ENCODE results near the gene SLC26A3. TPM values are rescaled to one million over a fixed set of nuclear protein-coding genes. Genes with fewer than 3 reads are reported as not detected.

Gene SLC26A3
- total RNA-seq, 4 donors from 2014 or later: 1.0 TPM; not detected in 3

DNA sequence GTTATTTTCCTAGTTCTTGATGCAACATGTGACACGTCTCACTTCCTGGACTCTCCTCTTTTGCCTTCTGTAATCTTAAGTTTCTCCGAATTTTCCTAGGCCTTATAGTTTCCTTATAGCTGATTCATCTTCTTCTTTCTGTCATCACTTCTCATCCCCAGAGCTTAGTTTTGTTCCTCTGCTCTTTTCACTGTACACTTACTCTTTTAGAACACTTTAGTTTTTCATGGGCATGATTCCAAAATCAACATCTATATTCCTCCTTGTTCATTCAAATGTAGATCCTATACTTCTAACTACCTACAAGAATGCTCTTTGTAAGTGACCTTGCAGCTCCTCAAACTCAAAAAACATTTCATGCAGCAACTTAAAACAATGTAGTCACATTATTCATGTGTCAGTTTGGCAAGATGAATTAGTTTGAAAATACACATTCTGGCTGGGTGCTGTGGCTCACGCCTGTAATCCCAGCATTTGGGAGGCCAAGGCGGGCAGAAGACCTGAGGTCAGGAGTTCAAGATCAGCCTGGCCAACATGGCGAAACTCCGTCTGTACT lies 13.1 kb upstream of the SLC26A3 start:
- TF ChIP-seq, protein P1, sequence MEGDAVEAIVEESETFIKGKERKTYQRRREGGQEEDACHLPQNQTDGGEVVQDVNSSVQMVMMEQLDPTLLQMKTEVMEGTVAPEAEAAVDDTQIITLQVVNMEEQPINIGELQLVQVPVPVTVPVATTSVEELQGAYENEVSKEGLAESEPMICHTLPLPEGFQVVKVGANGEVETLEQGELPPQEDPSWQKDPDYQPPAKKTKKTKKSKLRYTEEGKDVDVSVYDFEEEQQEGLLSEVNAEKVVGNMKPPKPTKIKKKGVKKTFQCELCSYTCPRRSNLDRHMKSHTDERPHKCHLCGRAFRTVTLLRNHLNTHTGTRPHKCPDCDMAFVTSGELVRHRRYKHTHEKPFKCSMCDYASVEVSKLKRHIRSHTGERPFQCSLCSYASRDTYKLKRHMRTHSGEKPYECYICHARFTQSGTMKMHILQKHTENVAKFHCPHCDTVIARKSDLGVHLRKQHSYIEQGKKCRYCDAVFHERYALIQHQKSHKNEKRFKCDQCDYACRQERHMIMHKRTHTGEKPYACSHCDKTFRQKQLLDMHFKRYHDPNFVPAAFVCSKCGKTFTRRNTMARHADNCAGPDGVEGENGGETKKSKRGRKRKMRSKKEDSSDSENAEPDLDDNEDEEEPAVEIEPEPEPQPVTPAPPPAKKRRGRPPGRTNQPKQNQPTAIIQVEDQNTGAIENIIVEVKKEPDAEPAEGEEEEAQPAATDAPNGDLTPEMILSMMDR (IDR thresholded peaks at IDR 0.05): no peak
- ATAC-seq (ENCODE audit: low FRiP score): no peak

DNA sequence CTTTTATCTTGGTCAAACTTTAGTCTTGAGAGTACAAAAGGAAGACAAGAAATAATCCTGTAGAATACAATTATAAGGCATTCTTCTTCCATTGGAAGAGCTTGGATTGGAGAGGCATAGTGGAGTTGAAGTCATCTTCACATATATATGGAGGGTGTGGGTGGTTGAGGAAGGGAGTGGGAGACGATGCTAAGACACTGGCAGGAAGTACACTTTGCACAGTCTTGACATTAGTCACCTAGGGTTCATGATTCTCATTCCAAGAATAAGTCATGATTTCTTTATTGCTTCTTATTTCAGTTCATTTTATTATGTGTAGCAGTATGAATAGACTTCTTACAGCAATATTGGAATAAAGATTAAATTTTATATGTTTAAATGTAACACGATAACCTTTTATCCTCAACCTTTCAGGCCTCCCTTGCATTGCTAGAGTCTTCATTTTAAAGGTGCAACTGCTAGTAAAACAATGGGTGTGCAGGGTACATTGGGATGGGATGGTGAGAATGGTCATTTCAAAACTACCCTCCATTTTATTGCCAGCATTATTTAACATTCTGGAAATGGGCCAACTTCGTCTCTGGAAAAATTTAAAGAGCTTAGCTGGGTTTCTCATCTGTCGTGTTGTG lies 12.3 kb upstream of the SLC26A3 start:
- TF ChIP-seq, protein P1 (IDR thresholded peaks at IDR 0.05): no peak
- DNase-seq (ENCODE audit: low spot score): no peak

More for the DNA sequence above, 13.1 kb upstream of the SLC26A3 start:
- no peak for DNase-seq (ENCODE audit: low spot score)

DNA sequence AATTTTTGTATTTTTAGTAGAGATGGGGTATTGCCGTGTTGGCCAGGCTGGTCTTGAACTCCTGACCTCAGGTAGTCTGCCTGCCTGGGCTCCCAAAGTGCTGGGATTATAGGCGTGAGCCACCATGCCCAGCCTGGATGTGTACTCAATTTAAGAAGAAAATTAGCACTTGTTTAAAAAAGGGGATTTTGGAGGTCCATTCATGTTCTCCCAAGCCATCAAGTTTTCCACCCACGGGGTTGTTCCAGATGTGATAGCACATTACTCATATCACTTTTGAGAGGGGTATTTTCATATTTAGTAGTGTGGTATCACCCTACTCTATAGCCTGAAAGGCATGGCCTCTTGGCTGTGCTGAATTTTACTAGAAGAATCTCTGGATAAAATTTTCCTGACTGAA lies 10.5 kb upstream of the SLC26A3 start:
- ATAC-seq (ENCODE audit: low FRiP score) (no peak), DNase-seq (ENCODE audit: low spot score) (no peak)
- TF ChIP-seq, protein P1 (IDR thresholded peaks at IDR 0.05): no peak

More for the DNA sequence above, 12.3 kb upstream of the SLC26A3 start:
- ATAC-seq (ENCODE audit: low FRiP score): no peak

DNA sequence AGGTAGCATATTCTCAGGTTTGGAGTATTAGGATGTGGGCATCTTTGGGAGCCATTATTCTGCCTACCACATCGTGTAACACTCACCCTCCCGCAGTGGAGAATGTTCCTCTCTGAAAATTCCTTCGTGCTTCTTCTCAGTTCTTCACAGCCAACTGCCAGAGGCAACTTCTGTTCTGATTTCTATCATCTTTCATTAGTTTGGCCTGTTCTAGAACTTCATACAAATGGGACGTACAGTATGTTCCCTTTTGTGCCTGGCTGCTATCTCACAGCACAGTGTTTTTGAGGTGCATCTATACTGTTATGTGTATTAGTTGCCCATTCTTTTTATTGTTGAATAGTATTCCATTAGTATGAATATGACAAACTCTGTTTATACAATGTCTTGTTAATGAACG lies 8.9 kb upstream of the SLC26A3 start:
- DNase-seq (ENCODE audit: low spot score) (no peak), ATAC-seq (ENCODE audit: low FRiP score) (no peak)

DNA sequence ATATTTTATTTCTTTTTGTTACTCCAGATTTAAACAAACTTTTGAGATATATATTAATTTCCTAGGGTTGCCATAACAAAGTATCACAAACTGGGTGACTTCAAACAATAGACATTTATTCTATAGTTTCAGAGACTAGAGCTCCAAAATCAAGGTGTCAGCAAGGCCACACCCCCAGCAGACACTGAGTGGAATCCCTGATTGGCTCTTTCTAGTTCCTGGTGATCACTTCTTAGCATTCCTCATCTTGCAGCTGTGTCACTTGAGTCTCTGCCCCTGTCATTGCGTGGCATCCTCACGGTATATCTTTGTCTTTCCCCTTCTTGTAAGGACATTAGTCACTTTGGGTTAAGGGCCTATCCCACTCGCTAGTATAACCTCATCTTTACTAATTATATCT lies 7.6 kb upstream of the SLC26A3 start:
- DNase-seq (ENCODE audit: low spot score): no peak
- ATAC-seq (ENCODE audit: low FRiP score): no peak
- TF ChIP-seq, protein P1 (IDR thresholded peaks at IDR 0.05): no peak

More for the DNA sequence above, 8.9 kb upstream of the SLC26A3 start:
- TF ChIP-seq, protein P1 (IDR thresholded peaks at IDR 0.05): no peak

DNA sequence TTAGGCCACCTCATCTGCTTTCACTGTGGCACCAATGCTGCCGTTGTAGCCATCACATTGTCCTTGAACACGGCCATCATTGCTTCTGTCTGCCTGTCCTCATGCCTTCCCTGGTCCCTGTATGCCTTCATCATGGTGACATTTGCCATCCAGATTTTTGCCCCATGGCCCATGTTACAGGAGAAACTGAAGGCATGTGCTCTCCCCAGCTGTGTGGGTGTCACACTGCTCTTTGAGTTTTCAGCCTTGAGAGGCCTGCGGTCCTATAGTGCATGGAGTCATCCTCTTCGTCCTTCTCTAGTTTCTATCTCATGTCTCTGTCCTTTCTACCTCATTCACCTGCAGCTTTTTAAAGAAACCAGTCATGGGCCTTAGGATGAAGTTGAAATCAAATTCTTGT lies 6.2 kb upstream of the SLC26A3 start:
- no peak for ATAC-seq (ENCODE audit: low FRiP score)
- TF ChIP-seq, protein P1 (IDR thresholded peaks at IDR 0.05): no peak
- DNase-seq (ENCODE audit: low spot score): no peak
